GM21381 (cell line): ENCODE data around the gene RET.

Source experiments
- ATAC-seq: cut with Tn5 transposase; IDR thresholded peaks from one replicate; pipeline ENCODE4 v1.9.1; 2021; ENCODE audit warnings: mild to moderate bottlenecking, moderate library complexity; ENCODE audit not compliant: unreplicated experiment

The RET gene

DNA sequence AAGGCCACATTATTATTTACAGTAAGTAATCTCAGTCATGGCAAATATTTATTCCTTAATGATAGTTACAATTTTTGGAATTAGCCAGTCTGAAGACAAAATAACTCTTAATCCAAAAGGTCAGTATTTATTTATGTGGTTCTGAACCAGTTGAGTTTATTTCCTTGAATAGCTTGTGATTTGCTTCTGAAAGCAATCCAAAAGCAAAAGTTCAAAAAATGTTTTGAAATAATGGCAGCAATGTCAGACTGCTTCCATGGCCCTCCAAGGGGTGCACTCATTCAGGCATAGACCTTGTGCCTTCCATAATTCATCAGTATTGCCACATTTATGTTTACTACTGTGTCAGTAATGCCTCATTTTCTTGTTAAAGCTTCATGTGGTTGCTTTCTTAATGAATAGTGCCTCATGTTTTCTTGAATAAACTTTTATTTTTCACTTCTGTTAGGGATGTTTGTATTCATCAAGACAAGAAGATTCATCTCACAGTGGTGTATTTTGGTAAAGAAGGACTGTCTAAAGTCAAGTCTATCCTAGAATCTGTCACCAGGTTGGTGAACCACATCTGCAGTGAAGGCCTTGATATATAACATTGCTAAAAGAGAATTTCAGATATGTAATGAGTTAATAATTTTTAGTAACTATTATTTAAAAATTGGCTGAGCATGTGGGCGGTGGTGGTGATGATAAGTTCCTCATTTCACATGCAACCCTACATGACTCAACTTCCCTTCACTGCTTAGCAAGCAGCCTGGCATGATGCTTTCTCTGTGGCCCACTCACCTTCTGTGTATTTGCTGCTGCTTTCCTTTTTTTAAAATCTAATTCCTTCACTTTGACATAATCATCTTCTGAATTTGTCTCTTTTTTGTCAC lies 83.4 kb downstream of the RET start:
- peak; percentile 48 for ATAC-seq

- peak; percentile 78 for ATAC-seq
These were observed 84.0 kb downstream of the RET start for GRCh38 chr10:43160921-43161255.

DNA sequence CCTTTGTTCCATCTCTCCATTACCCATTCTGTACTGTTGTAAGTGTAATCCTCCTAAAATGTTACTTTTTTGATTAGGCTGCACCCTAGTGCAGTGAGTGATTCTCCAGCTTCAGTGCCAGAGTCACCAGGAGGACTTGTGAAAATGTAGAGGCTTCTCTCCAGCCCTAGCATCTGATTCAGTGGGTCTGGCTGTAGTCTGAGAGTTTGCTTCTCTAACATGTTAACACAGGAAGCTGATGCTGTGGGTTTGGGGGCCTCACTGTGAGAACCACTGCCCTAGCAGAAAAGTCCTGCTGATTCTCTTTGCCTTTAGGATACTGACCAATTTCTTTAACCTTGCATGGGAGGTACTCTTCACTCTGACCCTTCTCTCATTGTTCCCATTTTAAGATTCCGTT lies 85.7 kb downstream of the RET start:
- no peak for ATAC-seq

DNA sequence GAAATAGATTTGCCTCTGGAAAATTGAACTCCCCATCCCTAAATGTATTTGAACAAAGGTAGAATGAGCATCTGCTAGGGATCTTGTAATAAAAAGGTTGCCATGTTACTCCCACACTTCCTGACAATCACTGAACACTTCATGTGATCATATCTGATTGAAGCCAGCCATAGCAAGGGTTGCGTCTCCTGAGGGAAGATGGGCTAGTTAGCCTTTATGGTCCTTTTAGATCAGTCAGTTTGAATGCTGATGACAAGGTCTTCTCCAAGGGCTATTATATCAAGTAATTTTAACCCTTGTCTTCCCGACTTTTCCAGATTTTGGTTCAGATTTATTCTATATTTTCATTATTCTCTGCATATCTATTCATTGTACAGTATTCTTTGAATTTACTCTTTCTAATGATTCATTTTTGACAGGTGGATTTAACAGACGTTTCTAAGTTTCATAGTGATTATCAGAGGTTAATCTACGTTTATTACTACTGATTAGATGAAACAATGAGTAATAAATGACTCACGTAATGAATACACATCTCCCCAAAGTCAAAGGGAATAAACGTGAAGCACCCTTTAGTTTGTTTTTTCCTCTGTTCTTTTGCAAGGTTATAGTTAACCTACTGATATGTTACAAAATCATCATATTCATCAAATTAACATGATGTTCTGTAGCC lies 89.5 kb downstream of the RET start:
- no peak for ATAC-seq

- ATAC-seq, result peak; percentile 72
These were observed 90.1 kb downstream of the RET start for GRCh38 chr10:43166880-43167497.

GRCh38 chr10:43167498-43167889 lies 90.6 kb downstream of the RET start:
- no peak for ATAC-seq

- no peak for ATAC-seq
These were observed 93.6 kb downstream of the RET start for GRCh38 chr10:43170491-43170890.

DNA sequence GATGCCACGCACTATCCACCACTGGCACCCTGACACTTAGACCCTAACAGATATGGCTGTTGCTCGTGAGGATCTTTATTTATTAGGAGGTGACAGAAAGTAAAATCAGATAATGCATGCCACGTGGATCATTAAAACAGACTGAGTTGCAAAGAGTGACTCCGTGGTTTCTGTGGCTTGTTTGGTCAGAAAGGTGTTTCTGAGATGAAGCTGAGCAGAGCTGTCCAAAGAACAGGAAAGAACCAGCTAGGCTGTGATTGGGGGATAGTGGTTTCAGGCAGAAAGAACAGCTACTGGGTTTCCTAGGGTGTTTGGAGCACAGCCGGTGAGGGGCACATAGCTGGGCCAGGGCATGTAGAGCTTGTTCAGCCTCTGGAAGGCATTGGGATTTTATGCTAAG lies 95.8 kb downstream of the RET start:
- no peak for ATAC-seq

- no peak for ATAC-seq
These were observed 96.3 kb downstream of the RET start for GRCh38 chr10:43173120-43173519.

DNA sequence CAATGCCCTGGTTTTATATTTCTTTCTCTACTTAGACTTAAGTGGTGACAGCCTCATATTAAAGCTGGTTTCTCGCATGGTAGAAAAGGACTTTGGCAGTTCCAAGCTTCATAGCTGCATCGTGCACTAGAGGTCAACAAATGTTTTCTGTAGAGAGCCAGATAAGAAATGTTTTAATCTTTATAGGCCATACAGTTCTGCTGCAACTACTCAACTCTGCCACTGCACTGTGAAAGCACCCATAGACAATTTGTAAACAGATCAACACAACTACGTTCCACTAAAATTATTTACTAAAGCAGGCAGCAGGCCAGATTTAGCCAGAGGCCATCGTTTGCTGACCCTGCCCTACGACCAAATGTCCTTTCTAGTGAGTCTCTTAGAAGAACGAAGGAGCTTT lies 98.1 kb downstream of the RET start:
- no peak for ATAC-seq

- no peak for ATAC-seq
These were observed 99.4 kb downstream of the RET start for GRCh38 chr10:43176271-43176670.

DNA sequence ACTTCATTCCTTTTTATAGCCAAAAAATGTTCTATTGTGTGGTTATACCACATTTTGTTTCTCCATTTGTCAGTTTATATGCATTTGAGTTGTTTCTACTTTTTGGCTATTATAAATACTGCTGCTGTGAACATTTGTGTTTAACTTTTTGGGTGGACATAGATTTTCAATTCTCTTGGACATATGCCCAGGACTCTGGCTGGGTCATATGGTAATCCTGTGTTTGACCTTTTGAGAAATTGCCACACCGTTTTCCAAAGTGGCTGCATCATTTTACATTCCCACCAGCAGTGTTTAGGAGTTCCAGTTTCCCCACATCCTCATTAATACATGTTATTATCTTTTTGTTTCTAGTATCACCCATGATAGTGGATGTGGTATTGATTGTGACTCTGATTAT lies 100.7 kb downstream of the RET start:
- ATAC-seq, result no peak
